Tibial artery (tissue), 4 donors: ENCODE measurements around the gene DUS4L.

ENCODE experiments used
- DNase-seq, 2 donors: peaks; one replicate each; pipeline ENCODE4 v3.0.0-alpha.2; 2019
- H3K27ac ChIP-seq, 2 donors: fragments of 200-600 bp; sonication (generic) in 1 of 2; 1 replicate in 1 of 2; 2 replicates in 1 of 2; pipeline ENCODE4 v1.5.1; 2018 to 2019; ENCODE audit warnings: mild to moderate bottlenecking in 1 of 2
- H3K27me3 ChIP-seq, 2 donors: fragments of 200-600 bp; sonication (generic) in 1 of 2; one replicate each; pipeline versions ENCODE4 v1.5.1 to v1.6.0; 2016 to 2019
- H3K36me3 ChIP-seq, 3 donors: fragments of 200-600 bp; sonication (generic) in 2 of 3; one replicate each; pipeline ENCODE4 v1.5.1; 2016 to 2019; ENCODE audit warnings: mild to moderate bottlenecking in 2 of 3
- H3K4me1 ChIP-seq, 4 donors: fragments of 200-600 bp; sonication (generic) in 2 of 4; 1 replicate in 3 of 4; 2 replicates in 1 of 4; pipeline ENCODE4 v1.5.1; 2016 to 2019
- H3K4me3 ChIP-seq, 2 donors: fragments of 200-600 bp; sonication (generic) in 1 of 2; 1 replicate in 1 of 2; 2 replicates in 1 of 2; pipeline ENCODE4 v1.5.1; 2018 to 2019; ENCODE audit warnings: mild to moderate bottlenecking in 2 of 2
- H3K9me3 ChIP-seq, 3 donors: fragments of 200-600 bp; sonication (generic) in 1 of 3; one replicate each; pipeline ENCODE4 v1.5.1; 2016 to 2019
- intact Hi-C: fragments of 100-400 bp; cut with DNase I; formaldehyde crosslinking; loops from one replicate; pipeline ENCODE4 v1.15.0; 2023; ENCODE audit warnings: low total_unique reads
- TF ChIP-seq, protein P1 (sequence below), 2 experiments: fragments of 200-600 bp in 1 of 2; fragments of 450-650 bp in 1 of 2; IDR thresholded peaks; one replicate each; pipeline ENCODE4 v1.5.1; 2017 to 2019; ENCODE audit warnings: antibody characterized with exemption in 2 of 2, mild to moderate bottlenecking in 1 of 2, moderate library complexity in 1 of 2

The DUS4L gene

GRCh38 chr7:107581387-107582013 is 17.7 kb downstream of the DUS4L start:
- H3K4me1 ChIP-seq: peaks cover 0 to 58% (median 27%) of the 10 kb centered on the region in 4 donors
- H3K4me3 ChIP-seq: peak overlapping the region; percentile 72 to 84
- peaks cover 0 to 24% (median 16%) of the 10 kb centered on the region in 3 donors for H3K36me3 ChIP-seq
- intact Hi-C loops: no loop called here
- no peaks in the 10 kb centered on the region for H3K27me3 ChIP-seq
- H3K9me3 ChIP-seq: no peaks in the 10 kb centered on the region
- TF ChIP-seq, protein P1, sequence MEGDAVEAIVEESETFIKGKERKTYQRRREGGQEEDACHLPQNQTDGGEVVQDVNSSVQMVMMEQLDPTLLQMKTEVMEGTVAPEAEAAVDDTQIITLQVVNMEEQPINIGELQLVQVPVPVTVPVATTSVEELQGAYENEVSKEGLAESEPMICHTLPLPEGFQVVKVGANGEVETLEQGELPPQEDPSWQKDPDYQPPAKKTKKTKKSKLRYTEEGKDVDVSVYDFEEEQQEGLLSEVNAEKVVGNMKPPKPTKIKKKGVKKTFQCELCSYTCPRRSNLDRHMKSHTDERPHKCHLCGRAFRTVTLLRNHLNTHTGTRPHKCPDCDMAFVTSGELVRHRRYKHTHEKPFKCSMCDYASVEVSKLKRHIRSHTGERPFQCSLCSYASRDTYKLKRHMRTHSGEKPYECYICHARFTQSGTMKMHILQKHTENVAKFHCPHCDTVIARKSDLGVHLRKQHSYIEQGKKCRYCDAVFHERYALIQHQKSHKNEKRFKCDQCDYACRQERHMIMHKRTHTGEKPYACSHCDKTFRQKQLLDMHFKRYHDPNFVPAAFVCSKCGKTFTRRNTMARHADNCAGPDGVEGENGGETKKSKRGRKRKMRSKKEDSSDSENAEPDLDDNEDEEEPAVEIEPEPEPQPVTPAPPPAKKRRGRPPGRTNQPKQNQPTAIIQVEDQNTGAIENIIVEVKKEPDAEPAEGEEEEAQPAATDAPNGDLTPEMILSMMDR (IDR thresholded peaks at IDR 0.05): no peak
- DNase-seq: no peak
- H3K27ac ChIP-seq: peak overlapping the region; percentile 40 to 89

GRCh38 chr7:107582875-107583274 is 19.1 kb downstream of the DUS4L start:
- TF ChIP-seq, protein P1 (IDR thresholded peaks at IDR 0.05): no peak
- Histone ChIP-seq H3K27me3 (no peaks in the 10 kb centered on the region), H3K27ac (peak overlapping the region in 1 of 2 donors; percentile 89), H3K9me3 (no peaks in the 10 kb centered on the region), H3K36me3 (peaks cover 0 to 32% (median 16%) of the 10 kb centered on the region in 3 donors), H3K4me1 (peaks cover 0 to 70% (median 29%) of the 10 kb centered on the region in 4 donors), H3K4me3 (peak overlapping the region in 1 of 2 donors; percentile 84)
- DNase-seq: no peak
- intact Hi-C loops: no loop called here

- no peaks in the 10 kb centered on the region for H3K27me3 ChIP-seq
Observed at GRCh38 chr7:107584716-107585115, 20.9 kb downstream of the DUS4L start.

GRCh38 chr7:107588529-107589130 is 24.9 kb downstream of the DUS4L start:
- intact Hi-C loops: no loop called here
- TF ChIP-seq, protein P1 (IDR thresholded peaks at IDR 0.05): no peak
- DNase-seq: no peak
- Histone ChIP-seq H3K27me3 (no peaks in the 10 kb centered on the region), H3K4me3 (no peak overlapping the region), H3K36me3 (peaks cover 0 to 32% (median 16%) of the 10 kb centered on the region in 3 donors), H3K9me3 (no peaks in the 10 kb centered on the region), H3K4me1 (peaks cover 0 to 88% (median 28%) of the 10 kb centered on the region in 4 donors), H3K27ac (peak overlapping the region in 1 of 2 donors; percentile 72)

More at GRCh38 chr7:107584716-107585115, 20.9 kb downstream of the DUS4L start:
- peaks cover 0 to 32% (median 16%) of the 10 kb centered on the region in 3 donors for H3K36me3 ChIP-seq
- H3K4me3 ChIP-seq: no peak overlapping the region
- H3K4me1 ChIP-seq: peaks cover 0 to 81% (median 33%) of the 10 kb centered on the region in 4 donors
- TF ChIP-seq, protein P1 (IDR thresholded peaks at IDR 0.05): no peak
- H3K9me3 ChIP-seq: no peaks in the 10 kb centered on the region
- intact Hi-C loops: no loop called here
- no peak for DNase-seq
- H3K27ac ChIP-seq: no peak overlapping the region

DNA sequence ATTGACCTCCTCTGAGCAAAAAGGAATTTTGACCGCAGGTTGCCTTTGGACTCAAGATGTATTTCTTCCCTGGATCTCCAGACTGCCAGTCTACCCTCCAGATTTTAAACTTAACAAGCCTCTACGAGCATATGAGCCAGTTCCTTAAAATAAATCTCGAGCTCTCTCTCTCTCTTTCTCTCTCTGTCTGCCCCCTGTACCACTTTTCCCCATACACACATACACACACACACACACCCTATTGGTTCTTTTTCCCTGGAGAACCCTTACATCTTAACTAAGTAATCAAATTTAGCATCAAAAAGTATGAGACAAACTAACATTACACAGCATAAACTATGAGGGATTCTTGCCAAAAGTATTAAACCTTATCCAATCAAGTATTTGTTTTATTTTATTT is 27.6 kb downstream of the DUS4L start:
- TF ChIP-seq, protein P1 (IDR thresholded peaks at IDR 0.05): no peak
- Histone ChIP-seq H3K9me3 (no peaks in the 10 kb centered on the region), H3K27ac (peak overlapping the region; percentile 72 to 73), H3K4me1 (peaks cover 0 to 93% (median 34%) of the 10 kb centered on the region in 4 donors), H3K4me3 (no peak overlapping the region), H3K36me3 (peaks cover 0 to 21% (median 0%) of the 10 kb centered on the region in 3 donors), H3K27me3 (no peaks in the 10 kb centered on the region)
- no peak for DNase-seq
- intact Hi-C loops: no loop called here
